Astrocyte (in vitro differentiated cells and primary cell): ENCODE measurements around the gene MPND.

Source experiments
- EZH2 ChIP-seq: IDR thresholded peaks from 2 replicates; pipeline ENCODE4 v1.6.1; 2012; ENCODE audit warnings: mild to moderate bottlenecking, low read length, inconsistent platforms; ENCODE audit not compliant: insufficient read depth
- TF ChIP-seq, protein P1 (sequence below): IDR thresholded peaks from 2 replicates; pipeline ENCODE4 v1.5.1; 2011; ENCODE audit warnings: low read depth, mild to moderate bottlenecking, inconsistent platforms, low read length, moderate library complexity; ENCODE audit not compliant: insufficient read depth

- TF ChIP-seq, protein P1, sequence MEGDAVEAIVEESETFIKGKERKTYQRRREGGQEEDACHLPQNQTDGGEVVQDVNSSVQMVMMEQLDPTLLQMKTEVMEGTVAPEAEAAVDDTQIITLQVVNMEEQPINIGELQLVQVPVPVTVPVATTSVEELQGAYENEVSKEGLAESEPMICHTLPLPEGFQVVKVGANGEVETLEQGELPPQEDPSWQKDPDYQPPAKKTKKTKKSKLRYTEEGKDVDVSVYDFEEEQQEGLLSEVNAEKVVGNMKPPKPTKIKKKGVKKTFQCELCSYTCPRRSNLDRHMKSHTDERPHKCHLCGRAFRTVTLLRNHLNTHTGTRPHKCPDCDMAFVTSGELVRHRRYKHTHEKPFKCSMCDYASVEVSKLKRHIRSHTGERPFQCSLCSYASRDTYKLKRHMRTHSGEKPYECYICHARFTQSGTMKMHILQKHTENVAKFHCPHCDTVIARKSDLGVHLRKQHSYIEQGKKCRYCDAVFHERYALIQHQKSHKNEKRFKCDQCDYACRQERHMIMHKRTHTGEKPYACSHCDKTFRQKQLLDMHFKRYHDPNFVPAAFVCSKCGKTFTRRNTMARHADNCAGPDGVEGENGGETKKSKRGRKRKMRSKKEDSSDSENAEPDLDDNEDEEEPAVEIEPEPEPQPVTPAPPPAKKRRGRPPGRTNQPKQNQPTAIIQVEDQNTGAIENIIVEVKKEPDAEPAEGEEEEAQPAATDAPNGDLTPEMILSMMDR = no peak
- TF ChIP-seq EZH2 = no peak
Measured at GRCh38 chr19:4338441-4339355, 4.7 kb upstream of the MPND start, which contains the start of gene STAP2.
